Chondrocyte (in vitro differentiated cells): ENCODE results near the gene H3-3A. TPM values are rescaled to one million over a fixed set of nuclear protein-coding genes. Genes with fewer than 3 reads are reported as not detected.
A peak's percentile ranks its signal among the peaks of the same experiment; 100 is the strongest.

Experiments used
- DNase-seq: peaks from one replicate; pipeline ENCODE4 v3.0.0; 2021; ENCODE audit warnings: mixed read lengths, low spot score
- H3K27ac Mint-ChIP-seq: one replicate; pipeline ENCODE4 v1.8.0; 2021; ENCODE audit warnings: mild to moderate bottlenecking, moderate library complexity, mixed read lengths; ENCODE audit not compliant: unreplicated experiment
- H3K27me3 Mint-ChIP-seq: 2 replicates; pipeline ENCODE4 v1.8.0; 2021; ENCODE audit warnings: low read depth, mixed read lengths
- H3K36me3 Mint-ChIP-seq: 2 replicates; pipeline ENCODE4 v1.8.0; 2021; ENCODE audit warnings: low read depth, mixed read lengths
- H3K4me1 Mint-ChIP-seq: 2 replicates; pipeline ENCODE4 v1.8.0; 2021; ENCODE audit warnings: low read depth, mild to moderate bottlenecking, mixed read lengths
- H3K4me3 Mint-ChIP-seq: one replicate; pipeline ENCODE4 v1.8.0; 2021; ENCODE audit warnings: mild to moderate bottlenecking, moderate library complexity, mixed read lengths; ENCODE audit not compliant: unreplicated experiment
- H3K9me3 Mint-ChIP-seq: 2 replicates; pipeline ENCODE4 v1.8.0; 2021; ENCODE audit warnings: low read depth, mixed read lengths
- CTCF ChIP-seq: fragments of 200-600 bp; sonication (generic); IDR thresholded peaks from 2 replicates; pipeline ENCODE4 v1.5.0; 2021; ENCODE audit warnings: antibody characterized with exemption, mild to moderate bottlenecking, moderate library complexity
- total RNA-seq: library from RNA; stranded (reverse); gene quantifications from 3 replicates; pipeline ENCODE4 v1.2.1, GENCODE V29; 2021

H3-3A gene
- total RNA-seq, 1 donor from 2014 or later: 315 TPM

GRCh38 chr1:226060427-226060826 lies 2.1 kb upstream of the H3-3A start:
- Mint-ChIP-seq H3K27me3 (no peaks in the 10 kb centered on the region), H3K4me3 (no peak overlapping the region), H3K4me1 (peaks cover 18% of the 10 kb centered on the region), H3K9me3 (no peaks in the 10 kb centered on the region), H3K36me3 (no peaks in the 10 kb centered on the region), H3K27ac (no peak overlapping the region)
- no peak for TF ChIP-seq CTCF
- no peak for DNase-seq

- peak overlapping the region; percentile 82 for H3K4me3 Mint-ChIP-seq
- H3K9me3 Mint-ChIP-seq: no peaks in the 10 kb centered on the region
- DNase-seq: no peak
- no peaks in the 10 kb centered on the region for H3K27me3 Mint-ChIP-seq
- peak overlapping the region; percentile 91 for H3K27ac Mint-ChIP-seq
- TF ChIP-seq CTCF: no peak
- H3K4me1 Mint-ChIP-seq: peaks cover 26% of the 10 kb centered on the region
- peaks cover 4% of the 10 kb centered on the region for H3K36me3 Mint-ChIP-seq
These were observed 1.3 kb upstream of the H3-3A start for GRCh38 chr1:226061068-226061840.

GRCh38 chr1:226061841-226062557 lies 517 bp upstream of the H3-3A start:
- no peaks in the 10 kb centered on the region for H3K9me3 Mint-ChIP-seq
- no peaks in the 10 kb centered on the region for H3K27me3 Mint-ChIP-seq
- H3K27ac Mint-ChIP-seq: peak overlapping the region; percentile 91
- TF ChIP-seq CTCF: no peak
- peak overlapping the region; percentile 82 for H3K4me3 Mint-ChIP-seq
- DNase-seq: peak; percentile 90
- peaks cover 6% of the 10 kb centered on the region for H3K36me3 Mint-ChIP-seq
- H3K4me1 Mint-ChIP-seq: peaks cover 32% of the 10 kb centered on the region

GRCh38 chr1:226063224-226063976 lies 884 bp downstream of the H3-3A start:
- Mint-ChIP-seq H3K27me3 (no peaks in the 10 kb centered on the region), H3K27ac (peak overlapping the region; percentile 99), H3K4me3 (peak overlapping the region; percentile 99), H3K36me3 (peaks cover 6% of the 10 kb centered on the region), H3K9me3 (no peaks in the 10 kb centered on the region), H3K4me1 (peaks cover 39% of the 10 kb centered on the region)
- DNase-seq: no peak
- no peak for TF ChIP-seq CTCF
